HG02588 (cell line): Measurements from ENCODE around the gene WNT2B.

Source experiments
- ATAC-seq: cut with Tn5 transposase; IDR thresholded peaks from one replicate; pipeline ENCODE4 v1.9.1; 2021; ENCODE audit warnings: mild to moderate bottlenecking, moderate library complexity; ENCODE audit not compliant: unreplicated experiment

Gene WNT2B

GRCh38 chr1:112564081-112564480, 55.3 kb downstream of the WNT2B start:
- ATAC-seq: no peak

- ATAC-seq: no peak
These were observed 57.0 kb downstream of the WNT2B start for GRCh38 chr1:112565800-112566199.

- no peak for ATAC-seq
These were observed 66.5 kb downstream of the WNT2B start for GRCh38 chr1:112575154-112575804.

GRCh38 chr1:112576240-112576639, 67.5 kb downstream of the WNT2B start:
- no peak for ATAC-seq
